NCI-H748 (cell line): ENCODE results near the gene BLOC1S3.

ENCODE experiments used
- DNase-seq: peaks from one replicate; lab custom pipeline; 2025; ENCODE audit not compliant: unreplicated experiment; lab: John Stamatoyannopoulos, UW

BLOC1S3 gene

GRCh38 chr19:45160870-45161737 lies 17.5 kb upstream of the BLOC1S3 start, which contains the start of gene NKPD1:
Gene NKPD1, minus strand, starts transcription at chr19:45160982. Its CDS starts 832 bp downstream, at chr19:45160150.
- DNase-seq, result peak; percentile 38

DNA sequence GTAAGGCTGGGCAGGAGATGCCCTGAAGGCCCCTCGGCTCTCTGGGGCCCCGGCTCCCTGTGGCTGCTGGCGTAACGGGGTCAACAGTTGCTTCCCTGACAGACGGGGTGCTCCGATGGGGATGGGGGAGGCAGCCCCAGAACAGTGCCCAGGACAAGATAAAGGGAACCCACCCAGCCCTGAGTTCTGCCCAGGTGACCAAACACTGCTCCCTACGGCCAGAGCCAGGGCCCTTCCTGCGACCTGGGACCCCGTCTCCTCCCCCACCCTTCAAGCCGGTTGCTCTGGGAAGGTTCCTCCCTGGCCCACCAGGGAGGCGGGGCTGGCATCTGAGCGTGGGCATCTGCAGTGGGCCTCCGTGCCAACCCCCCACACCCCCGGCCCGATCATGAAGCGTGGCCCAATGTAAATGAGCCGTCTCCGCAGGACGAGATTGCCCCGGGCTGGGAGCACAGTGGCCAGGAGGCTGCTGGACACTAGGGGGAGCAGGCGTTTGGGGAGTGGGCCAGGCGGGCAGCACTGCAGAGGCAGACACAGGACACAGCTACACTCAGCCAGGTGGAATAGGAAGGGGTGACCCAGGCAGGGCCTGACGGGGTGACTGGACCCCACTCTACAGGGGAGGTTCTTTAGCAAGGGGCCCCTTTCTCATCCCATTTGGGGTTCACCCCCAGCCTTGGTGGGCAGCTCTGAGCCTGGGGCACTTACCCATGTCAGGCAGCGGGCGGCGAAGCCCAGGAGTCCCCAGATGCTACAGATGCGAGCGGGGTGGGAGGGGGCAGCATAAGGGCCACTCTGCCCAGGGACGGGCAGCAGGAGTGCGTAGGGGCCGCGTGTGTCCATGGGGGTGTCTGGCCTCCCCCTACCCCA lies 16.6 kb upstream of the BLOC1S3 start:
- DNase-seq, result peak; percentile 28

DNA sequence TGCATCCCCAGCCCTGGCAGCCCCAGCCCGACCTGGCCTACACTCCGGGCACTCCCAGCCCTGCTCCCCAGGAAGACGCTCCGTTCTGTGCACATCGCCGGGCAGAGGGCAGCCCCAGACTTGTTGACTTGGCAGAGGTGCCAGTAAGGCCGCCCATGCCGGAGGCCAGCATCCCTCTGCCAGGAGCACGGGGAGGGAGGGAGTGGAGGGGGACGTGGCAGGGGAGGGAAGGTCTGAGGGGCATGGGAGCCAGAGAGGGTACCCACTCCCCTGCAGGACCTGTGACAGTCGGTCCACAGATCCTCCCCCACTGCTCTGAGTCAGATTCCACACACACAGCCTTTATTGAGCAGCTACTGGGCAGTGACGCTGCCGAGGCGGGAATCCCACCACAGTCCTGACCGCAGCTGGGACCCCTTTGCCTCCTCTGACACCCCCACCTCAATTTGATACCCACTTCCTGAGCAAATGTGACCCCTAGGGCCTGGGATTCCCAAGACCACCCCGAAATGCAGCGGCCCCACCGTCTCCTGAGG lies 15.9 kb upstream of the BLOC1S3 start:
- DNase-seq, result no peak

DNA sequence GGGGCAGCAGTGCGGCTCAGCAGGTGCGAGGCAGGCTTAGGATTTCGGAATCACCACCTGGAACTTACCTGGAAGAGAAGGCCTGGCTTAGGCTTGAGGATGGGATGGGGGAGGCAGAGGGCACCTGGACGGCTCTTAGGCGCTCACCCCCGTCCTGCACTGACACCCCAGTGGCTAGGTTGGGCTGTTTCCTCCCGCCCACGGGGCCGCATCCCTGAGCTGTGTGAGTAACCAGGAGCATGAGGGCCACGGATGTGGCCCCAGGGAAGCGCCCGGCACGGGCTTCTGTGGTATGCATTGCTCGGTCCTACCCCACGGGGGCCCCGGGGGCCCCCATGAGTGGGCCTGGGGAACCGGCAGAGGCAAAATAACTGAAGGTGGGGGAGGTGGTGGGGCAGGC lies 15.4 kb upstream of the BLOC1S3 start:
- no peak for DNase-seq

GRCh38 chr19:45163751-45164460 lies 14.7 kb upstream of the BLOC1S3 start:
- no peak for DNase-seq

DNA sequence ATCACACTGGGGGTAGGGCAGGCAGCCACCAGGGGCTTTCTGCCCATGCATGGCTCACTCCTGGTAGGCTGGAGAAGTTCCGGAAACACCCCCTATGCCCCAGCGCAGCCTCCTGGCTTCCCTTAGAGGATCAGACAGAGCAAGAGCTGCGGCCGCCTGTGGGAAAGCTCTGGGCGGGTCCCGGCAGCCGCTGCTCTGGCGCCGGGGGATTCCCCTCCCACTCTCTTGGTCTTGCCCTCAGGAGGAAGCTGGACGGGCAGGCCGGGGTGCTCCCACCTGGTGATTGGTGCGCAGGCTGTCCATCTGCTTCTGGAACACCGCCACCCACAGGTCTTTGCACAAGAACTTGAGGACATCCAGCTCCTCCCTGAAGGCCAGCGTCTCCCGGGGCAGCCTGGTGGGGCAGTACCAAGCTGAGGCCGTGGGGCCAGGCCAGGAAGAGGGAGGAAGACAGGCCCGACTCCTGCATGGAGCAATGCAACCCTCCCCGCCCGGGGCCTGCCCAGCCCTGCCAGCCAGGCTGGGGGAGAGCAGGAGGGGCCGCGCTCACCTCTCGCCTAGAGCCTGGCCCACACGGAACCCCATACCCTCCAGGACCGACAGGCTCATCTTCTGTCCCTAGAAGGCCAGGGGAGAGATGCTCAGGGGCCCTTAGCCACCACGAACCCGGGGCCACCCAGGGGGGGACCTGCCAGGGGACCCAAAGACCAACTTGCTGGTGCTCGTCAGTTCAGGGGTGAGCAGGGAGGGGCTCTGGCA lies 13.8 kb upstream of the BLOC1S3 start:
- no peak for DNase-seq

DNA sequence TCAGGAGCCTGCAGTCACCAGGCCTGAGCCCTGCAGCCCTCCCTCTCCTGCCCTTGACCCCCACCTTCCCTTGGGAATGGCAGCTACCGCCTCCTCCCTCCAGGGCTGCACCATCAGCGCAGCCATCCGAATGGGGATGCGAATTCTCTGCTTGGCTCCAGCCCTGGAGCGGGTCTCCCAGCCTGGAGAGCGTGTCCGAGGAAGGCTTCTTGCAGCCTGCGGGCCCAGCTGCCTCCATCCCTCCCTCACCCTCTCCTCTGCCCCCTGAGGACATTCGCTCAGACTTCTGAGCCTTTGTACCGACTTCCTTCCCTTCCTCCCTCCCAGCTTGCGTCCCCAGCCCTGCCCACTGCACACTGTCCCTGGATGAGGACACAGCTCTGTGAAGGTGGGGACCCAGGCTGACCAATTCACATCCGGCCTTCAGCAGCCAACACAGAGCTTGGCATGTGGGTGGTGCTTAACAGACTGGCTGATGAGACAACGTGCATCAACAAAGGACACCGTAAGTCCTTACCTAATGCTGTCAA lies 11.8 kb upstream of the BLOC1S3 start:
- DNase-seq, result no peak

- peak; percentile 52 for DNase-seq
Observed at GRCh38 chr19:45168767-45169351, 9.7 kb upstream of the BLOC1S3 start.

DNA sequence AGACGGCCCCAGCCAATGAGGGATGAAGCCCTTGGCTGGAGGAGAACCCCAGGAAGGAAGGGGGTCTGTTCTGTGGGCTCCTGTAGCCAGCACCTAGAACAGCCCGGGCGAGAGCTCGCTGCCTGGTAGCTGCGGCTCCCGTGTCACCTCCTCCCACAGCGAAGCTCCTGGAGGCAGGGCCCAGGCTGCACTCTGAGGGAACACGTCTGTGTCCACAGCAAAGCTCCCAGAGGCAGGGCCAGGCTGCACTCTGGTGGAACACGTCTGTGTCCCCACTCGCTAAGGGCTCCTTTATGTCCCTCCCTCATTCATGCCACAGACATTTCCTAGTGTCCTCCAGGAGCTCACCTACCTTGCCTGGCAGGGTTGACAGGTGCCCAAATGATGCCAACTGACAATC lies 9.0 kb upstream of the BLOC1S3 start:
- DNase-seq, result no peak

GRCh38 chr19:45170146-45171106 lies 8.2 kb upstream of the BLOC1S3 start:
- DNase-seq, result no peak

DNA sequence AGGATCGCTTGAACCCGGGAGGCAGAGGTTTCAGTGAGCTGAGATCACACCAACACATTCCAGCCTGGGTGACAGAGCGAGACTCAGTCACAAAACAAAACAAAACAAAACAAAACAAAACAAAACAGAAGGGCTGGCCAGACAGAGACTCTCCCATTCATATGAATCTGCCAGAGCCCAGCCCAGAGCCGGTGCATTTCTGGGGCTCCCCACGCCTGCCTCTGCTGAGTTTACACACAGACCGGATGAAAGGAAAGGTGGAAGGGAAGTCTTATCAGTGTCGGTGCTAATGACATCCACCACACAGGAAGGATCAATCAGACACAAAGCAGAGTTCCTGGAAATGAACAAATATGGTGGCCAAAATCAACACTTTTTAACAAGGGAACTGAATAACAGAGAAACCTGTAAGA lies 7.4 kb upstream of the BLOC1S3 start:
- no peak for DNase-seq

- peak; percentile 38 for DNase-seq
Observed at GRCh38 chr19:45172173-45172572, 6.4 kb upstream of the BLOC1S3 start.

DNA sequence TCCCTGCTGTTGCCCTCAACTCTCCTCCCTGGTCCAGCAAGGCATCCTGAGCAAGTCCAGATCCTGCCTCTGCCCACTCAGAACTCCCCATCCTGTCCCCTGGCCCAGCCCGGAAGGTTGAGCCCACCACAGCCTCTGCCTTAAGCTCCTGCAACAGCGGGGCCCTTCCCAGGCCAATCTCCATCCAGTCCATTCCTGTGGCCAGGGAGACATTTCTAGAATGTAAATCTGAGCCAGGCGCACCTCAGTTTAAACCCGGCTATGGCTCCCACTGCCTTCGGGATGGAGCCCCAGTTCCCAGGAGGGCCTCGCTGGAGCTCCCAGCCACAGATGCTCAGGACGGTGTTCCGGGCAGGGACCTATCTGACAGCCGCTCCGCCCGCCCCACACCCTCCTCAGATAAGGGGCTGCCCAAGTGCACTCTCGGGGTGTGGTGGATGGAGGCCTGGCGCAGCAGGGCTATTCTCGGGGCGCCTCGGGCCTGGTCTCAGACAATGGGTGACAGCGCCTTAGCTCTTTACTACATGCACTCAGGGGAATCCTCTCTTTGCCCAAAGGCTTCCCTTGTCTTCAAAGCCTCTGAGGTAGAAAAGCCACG lies 5.9 kb upstream of the BLOC1S3 start:
- DNase-seq, result no peak

- no peak for DNase-seq
Observed at GRCh38 chr19:45173816-45174215, 4.8 kb upstream of the BLOC1S3 start.

DNA sequence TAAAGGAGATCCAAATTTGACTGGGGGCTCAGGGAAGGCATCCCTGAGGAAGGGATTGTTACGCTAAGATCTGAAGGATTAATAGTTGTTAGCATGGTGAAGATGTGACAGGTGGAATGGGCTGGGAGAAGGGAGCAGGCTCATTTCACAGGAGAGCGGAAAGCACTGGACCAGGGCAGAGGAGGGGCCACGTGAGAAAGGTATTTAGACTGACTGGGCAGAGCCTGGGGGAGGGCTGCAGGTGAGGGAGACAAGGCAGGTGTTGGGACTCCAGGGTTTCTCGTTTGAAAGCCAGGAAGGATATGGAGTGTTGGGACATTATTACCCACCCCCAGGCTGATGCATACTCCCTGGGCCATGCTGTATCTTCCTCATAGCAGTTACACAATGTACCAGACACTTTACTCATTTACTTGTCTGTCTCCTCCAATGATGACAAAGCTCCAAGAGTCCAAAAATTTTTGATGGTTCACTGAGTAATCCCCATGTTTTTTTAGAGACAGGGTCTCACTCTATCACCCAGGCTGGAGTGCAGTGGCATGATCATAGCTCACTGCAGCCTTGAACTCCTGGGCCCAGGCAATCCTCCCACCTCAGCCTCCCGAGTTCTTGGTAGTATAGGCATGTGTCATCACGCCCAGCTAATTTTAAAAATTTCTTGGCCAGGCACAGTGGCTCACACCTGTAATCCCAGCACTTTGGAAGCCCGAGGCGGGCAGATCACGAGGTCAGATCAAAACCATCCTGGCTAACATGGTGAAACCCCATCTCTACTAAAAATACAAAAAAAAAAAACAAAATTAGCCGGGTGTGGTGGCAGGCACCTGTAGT lies 2.9 kb upstream of the BLOC1S3 start:
- no peak for DNase-seq

GRCh38 chr19:45177817-45178261 lies 745 bp upstream of the BLOC1S3 start, which contains the start of gene TRAPPC6A:
Gene TRAPPC6A, minus strand, starts transcription at chr19:45178237. Its CDS starts 19 bp downstream, at chr19:45178218.
- peak; percentile 77 for DNase-seq
